Thyroid gland (tissue), 4 donors: ENCODE data around the gene PRKCH.

Experiments used
- POLR2A ChIP-seq, 2 donors: fragments of 450-650 bp; IDR thresholded peaks; one replicate each; pipeline ENCODE4 v1.6.1; 2017; ENCODE audit warnings: antibody characterized with exemption in 2 of 2, mild to moderate bottlenecking in 2 of 2, moderate library complexity in 1 of 2
- TF ChIP-seq, protein P1 (sequence below), 6 experiments: fragments of 200-600 bp in 3 of 6; fragments of 450-650 bp in 3 of 6; sonication (generic) in 3 of 6; IDR thresholded peaks; one replicate each; pipeline ENCODE4 v1.5.1; 2016 to 2019; ENCODE audit warnings: antibody characterized with exemption in 6 of 6, mild to moderate bottlenecking in 2 of 6, inconsistent platforms in 1 of 6, moderate library complexity in 1 of 6

- peak in 1 of 2 donors; percentile 67 for TF ChIP-seq POLR2A (IDR thresholded peaks at IDR 0.05)
- TF ChIP-seq, protein P1, sequence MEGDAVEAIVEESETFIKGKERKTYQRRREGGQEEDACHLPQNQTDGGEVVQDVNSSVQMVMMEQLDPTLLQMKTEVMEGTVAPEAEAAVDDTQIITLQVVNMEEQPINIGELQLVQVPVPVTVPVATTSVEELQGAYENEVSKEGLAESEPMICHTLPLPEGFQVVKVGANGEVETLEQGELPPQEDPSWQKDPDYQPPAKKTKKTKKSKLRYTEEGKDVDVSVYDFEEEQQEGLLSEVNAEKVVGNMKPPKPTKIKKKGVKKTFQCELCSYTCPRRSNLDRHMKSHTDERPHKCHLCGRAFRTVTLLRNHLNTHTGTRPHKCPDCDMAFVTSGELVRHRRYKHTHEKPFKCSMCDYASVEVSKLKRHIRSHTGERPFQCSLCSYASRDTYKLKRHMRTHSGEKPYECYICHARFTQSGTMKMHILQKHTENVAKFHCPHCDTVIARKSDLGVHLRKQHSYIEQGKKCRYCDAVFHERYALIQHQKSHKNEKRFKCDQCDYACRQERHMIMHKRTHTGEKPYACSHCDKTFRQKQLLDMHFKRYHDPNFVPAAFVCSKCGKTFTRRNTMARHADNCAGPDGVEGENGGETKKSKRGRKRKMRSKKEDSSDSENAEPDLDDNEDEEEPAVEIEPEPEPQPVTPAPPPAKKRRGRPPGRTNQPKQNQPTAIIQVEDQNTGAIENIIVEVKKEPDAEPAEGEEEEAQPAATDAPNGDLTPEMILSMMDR (IDR thresholded peaks at IDR 0.05), result no peak
These were observed 826 bp downstream of the PRKCH start for GRCh38 chr14:61322011-61322798.
